ENCODE results near the gene LLCFC1.

LLCFC1 gene

DNA sequence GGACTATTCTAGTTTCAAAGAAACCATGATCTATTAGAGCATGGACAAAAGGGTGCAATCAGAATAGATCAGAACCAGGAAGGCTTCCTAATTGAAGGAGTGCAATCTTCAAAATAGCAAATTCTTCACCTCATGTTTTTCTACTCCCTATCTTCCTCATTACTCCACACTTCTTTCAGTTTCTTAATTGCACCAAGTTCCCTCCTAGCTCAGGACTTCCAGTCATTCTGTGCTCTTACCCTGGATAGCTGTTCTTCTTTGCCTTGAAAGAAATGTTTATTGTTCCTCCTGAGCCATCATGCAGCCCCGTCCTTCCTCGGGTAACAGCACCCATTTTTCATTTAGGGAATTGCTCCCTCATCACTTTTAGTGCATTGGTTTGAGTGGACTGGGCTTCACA is 28.8 kb upstream of the LLCFC1 start:
- DNase-seq (ENCODE audit: low spot score), result no peak

DNA sequence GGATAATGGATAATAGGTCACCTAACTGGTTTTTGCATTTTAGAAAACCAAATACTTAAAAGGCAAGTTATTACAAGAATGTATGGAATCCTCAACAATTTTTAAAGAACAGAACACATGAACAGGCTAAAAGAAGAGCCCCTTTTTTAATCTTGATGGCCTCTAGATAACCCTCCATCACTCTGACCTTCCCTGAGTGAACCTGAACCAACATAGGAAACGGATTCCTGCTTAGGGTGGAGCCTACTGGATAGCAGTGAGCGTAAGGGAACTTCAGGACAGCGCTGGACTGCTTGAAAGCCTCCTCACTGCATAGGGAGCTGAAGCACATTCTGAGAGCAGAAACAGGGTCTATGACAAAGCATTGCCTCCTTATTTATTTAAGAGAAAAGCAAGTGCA is 26.2 kb upstream of the LLCFC1 start:
- no peak for DNase-seq (ENCODE audit: low spot score)

DNA sequence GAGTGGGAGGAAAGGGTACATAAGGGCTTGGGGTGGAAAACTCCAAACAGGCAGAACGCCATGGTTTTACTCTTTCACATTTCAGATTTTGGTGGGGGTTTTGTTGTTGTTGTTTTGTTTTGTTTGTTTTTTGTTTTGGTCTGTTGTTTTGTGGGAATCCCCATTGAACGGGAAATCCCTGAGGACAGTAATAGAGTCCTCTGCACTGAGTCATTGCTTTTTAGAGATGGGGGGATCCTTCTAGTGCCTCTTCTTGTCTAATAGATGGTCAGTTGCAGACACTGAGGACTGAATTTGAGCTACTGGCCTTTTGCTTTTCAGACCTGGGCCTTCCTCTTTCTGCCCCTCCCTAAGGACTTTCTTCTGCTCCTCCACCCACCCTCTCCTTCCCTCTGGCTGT is 25.7 kb upstream of the LLCFC1 start:
- no peak for DNase-seq (ENCODE audit: low spot score)

DNA sequence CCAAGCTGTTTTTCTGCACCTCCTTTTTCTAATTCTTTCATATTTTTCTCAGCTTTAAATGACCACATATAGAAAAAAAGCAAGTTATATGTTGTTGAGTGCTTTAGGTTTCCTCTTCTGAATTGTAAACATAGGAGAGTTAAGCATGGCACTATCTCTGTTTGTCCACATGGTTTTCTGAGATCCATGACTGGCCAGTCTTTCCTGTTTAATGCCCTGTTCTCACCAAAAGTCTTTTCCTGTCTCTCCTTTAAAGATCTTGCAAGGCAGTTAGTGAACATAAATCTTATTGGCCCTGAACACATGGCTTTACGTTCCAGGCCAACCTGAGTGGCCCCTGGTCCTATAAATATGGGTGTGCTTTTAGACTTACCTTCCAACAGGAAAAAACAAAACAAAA is 25.2 kb upstream of the LLCFC1 start:
- DNase-seq (ENCODE audit: low spot score), result no peak

DNA sequence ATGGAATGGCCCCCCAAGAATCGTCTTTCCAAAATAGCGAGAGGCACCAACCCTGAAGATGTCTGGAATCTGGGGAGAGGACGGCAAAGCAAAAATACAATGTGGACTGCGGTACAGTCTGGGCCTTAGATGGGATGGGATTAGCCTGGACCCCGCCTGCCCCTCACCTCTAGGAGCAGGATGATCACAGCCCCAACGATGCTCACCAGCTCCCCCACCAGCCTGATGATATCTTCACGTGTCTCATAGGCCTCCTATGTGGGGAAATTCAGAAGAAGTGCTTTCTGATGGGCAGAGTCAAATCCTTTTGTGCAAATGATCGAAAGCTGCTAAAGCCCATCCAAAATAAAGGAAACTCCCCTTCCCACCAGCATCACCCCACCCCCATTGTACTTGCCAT is 24.0 kb upstream of the LLCFC1 start:
- no peak for DNase-seq (ENCODE audit: low spot score)

DNA sequence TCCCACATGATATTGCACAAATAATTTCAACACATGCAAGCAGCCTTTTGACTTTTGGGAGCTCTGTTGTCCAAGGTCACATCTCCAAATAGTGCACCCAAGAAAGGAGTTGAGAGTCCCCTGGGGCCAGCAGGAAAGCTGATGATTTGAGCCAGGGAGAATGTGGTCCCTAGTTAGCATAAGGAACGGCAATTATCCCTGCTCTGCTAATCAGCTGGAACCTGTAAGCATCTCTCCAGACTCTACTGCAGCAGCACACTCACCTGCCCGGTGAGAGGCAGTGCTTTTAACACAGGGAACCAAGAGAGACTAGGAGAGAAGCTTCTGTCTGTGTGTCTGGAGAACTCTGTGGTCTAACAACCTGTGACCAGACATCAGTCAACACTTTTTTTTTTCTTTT is 22.8 kb upstream of the LLCFC1 start:
- no peak for DNase-seq (ENCODE audit: low spot score)

DNA sequence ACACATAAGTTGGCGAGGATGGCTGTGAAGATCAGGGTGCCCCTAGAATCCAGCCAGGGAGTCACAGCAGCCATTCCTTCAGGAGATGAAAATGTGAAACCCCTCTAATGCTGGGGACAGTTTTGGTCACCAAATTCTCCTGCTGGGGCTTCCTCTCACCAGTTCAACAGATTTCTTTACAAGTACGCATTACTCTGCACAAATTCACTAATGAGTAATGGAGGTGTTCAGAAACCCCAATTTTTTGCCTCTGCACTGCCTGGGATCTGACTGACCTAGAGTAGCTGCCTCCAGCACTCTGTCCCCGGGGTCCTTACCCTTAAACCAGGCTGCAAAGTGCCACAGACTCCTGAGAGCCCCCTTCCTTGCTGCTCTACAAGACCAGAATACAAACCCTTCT is 21.8 kb upstream of the LLCFC1 start:
- no peak for DNase-seq (ENCODE audit: low spot score)

DNA sequence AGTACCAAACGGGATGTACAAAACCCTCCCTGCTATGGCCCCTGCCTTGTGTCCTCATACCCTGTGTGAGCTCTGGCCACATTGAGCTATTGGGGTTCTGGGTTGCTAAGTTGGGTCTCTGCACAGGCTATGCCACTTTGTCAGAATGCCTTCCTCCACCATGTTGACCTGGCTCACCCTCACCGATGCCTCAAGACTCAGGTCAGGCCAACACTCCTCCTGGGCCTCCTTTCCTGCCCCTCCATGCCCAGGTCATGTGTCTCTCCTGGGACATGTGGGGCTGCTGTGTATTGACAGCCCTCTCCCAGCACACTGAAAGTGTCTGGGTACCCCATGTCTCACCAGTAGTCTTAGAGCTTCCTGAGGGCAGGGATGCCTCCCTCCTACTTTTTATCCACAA is 20.4 kb upstream of the LLCFC1 start:
- no peak for DNase-seq (ENCODE audit: low spot score)

DNA sequence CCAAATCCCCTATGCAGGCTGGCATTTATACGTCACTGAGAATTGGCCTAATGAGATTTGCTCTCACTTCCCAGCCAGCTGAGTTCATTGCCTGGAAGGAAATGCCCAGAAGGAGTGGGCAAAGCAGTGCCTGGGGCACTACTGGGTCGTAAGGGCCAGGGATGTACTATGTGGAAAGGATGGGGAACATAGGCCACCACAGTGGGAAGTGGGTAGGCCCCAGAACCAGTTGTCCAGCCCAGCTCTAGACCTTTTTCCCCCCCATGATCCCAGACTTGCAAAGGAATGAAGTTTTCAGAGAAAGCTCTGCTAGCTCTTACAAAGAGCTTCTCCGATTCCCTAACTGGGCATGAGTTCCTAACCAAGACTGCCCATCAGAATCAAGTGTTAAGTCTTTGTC is 19.6 kb upstream of the LLCFC1 start:
- no peak for DNase-seq (ENCODE audit: low spot score)

DNA sequence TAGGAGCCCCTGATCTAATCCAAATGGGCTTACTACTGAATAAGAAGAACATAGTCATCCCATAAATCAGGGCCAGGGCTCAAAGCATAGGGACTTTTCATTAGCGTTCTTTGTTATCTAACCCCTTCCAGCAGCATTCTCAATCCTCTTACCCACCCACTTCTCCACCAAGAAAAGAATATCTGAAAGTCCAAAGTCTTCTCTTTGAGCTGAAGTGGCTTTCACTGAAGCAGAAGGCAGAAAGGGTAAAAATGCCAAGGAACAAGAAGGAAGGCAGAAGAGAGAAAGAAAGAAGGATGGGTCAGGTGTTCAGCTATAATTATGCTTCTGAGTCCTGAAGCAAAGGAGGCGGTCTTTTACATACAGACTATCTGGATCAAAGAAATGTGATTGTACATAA is 15.9 kb upstream of the LLCFC1 start:
- no peak for DNase-seq (ENCODE audit: low spot score)

DNA sequence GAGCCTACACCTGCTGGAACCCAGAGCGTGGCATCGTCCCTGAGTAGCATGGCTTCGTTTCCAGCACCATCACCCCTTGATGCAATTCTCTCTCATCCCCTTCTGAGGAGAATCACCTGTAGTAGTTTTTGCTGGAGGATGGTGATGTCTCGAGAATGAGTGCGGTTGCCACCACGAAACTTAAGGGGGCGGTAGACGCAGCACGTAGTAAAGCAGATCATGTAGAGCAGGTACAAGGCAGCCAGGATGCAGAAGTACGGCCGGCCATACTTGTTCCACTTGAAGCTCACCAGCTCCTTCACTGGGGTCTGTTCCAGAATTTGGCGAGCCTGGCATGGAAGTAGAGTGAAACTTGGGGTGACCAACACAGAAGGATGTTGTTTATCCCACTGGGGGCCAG is 13.9 kb upstream of the LLCFC1 start:
- no peak for DNase-seq (ENCODE audit: low spot score)

DNA sequence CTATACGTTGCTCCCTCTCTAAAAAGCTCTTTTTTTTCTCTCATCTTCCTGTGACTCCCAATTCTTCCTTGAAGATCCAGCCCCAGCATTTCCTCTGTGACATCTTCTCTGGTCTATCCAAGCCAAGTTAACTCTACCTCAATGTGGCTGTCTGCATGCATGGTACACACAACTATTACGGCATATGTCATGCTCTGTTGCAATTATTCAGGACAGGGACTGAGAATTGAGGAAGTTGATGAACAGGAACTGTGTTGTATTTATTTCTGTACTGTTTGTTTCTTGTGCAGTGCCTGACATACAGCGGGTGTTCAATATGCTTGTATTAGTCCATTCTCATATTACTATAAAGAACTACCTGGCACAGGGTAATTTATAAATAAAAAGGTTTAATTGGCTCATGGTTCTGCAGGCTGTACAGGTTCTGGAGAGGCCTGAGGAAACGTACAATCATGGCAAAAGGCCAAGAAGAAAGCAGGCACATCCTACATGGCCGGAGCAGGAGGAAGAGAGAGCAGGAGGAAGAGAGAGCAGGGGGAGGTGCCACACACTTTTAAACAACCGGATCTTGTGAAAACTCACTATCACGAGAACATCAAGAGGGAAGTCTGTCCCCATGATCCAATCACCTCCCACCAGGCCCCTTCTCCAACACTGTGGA is 12.1 kb upstream of the LLCFC1 start:
- no peak for DNase-seq (ENCODE audit: low spot score)

DNA sequence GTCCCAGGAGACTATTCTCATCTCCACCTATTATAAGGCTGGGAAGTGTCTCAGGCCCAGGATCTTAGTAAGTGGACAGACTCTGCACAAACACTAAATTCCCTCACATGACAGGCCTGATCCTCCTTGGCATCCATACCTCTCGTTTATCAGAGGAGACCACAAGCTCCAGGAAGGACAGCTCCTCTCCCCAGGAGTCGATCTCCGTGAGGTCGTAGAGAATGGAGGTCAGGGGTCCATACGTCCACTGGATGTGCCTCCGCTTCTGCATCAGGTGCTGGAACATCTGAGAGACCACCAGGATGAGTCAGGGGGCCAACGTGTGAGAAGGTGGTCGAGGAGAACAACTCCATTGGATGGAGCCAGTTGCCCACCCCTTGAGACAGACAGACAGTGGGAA is 11.3 kb upstream of the LLCFC1 start:
- DNase-seq (ENCODE audit: low spot score), result no peak

DNA sequence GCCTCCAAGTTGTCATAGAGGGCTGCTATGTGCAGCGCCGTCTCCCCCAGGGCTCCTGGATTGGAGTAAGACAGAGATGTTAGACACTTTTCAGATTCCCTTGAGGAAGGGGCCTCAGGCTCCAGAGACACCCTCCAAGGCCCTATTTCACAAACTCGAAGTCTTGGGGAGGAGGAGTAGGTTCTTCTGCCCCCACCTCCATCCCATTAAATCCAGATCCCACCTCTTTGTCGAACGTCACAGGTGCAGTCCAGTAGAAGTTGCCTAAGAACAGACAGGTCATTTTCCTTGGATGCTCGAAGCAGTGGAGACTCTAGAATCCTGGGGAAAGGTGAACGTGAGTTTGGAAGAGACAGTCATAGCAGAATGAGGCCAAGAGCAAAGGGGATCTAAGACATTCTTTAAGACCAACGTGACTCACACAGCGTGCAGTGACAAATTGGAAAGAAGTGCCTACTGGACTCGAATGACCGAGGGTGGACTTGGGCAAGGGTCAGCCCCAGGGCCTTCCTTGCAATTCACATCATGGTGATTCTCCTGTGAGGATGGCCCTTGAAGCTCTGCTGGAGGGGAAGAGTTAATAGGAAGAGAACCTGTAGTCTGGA is 9.1 kb upstream of the LLCFC1 start:
- no peak for DNase-seq (ENCODE audit: low spot score)

DNA sequence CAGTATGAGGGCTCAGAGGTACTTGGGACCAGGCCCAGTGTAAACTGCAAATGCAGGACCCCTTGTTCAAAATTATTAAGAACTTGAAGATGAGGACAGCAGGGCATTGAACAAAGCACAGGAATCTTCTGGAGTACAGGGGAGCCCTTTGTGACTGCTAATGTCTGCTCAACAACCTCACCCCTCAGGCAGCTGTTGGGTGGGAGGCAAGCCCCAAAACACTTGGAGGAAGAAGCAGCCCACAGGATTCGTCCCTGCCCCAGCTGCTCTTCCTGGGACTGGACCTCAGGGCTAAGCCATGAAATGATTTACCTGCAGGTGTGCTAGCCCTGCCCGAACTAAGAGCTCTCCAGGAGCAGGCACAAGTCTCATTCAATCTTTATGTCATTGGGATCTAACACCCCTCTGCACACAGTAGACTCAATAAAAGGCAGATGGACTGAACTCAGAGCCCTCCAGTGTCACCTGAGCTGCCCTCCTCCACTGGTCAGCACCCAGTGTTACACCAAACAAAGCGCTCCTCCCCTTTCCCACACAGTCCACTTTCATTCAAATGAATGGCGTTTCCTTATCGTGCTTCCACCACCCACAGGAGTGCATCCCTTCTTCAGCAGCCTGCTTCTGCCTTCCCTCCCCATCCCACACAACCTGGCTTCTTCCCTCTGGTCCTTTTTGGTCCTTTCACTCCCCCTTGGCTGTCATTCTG is 6.7 kb upstream of the LLCFC1 start:
- no peak for DNase-seq (ENCODE audit: low spot score)

DNA sequence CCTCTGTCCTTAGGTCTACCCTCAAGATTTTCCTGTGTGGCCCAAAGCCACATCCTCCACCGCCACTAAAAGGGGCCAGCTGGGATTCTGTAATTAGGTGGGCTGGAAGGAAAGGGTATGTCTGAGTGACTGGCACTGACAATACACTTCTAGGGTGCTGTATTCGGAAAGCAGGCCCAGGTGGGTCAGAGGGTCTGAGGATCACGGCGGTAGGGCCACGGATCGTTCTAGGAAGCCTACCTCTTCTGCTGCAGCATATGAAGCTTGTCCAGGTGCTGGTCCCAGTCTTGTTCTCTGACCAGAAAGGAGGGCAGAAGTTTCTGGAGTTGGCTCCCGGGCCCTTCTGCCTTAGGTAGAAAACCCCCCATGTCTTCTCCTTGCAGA is 6.2 kb upstream of the LLCFC1 start:
- no peak for DNase-seq (ENCODE audit: low spot score)

DNA sequence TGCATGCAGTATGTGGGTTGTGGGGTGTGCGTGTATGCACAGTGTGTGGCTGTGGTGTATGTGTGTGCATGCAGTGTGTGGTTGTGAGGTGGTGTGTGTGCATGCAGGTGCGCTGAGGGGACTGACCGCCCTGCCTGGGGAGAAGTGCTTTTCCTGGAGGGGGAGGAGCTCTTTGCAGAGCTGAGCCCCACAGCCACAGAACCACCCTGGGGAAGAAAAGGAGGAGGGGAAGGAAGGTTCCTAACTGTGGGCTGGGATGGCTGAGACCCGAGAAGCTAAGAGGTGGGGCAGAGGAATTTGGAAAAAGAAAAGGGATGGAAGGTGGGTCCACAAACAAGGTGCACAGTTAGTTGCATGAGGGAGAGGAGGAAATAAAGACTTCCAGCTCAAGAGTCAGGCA is 5.7 kb upstream of the LLCFC1 start, which contains the start of gene TRPV5:
Gene TRPV5 (minus strand): TSS at position 123 of the 400 bp plus-strand sequence. CDS start 287 bp downstream, outside the sequence.
- no peak for DNase-seq (ENCODE audit: low spot score)

DNA sequence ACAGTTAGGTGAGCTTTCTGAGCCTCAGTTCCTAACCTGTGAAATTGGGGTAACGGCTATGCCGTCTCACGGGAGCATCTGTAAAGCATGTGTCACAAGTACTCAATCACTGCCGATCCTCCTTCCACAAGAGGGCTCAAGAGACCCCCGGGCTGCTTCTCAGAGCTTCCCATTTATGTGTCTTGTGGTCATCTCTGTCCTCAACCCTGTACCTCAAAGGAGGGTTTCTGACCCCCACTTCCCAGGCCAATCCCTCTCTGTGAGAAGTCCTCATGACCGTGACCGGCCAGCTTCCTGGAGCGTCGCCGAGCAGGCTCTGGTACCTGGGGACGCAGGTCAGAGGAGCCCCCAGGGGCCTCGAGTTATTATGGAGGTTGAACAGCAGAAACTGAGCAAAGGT is 5.2 kb upstream of the LLCFC1 start:
- no peak for DNase-seq (ENCODE audit: low spot score)

DNA sequence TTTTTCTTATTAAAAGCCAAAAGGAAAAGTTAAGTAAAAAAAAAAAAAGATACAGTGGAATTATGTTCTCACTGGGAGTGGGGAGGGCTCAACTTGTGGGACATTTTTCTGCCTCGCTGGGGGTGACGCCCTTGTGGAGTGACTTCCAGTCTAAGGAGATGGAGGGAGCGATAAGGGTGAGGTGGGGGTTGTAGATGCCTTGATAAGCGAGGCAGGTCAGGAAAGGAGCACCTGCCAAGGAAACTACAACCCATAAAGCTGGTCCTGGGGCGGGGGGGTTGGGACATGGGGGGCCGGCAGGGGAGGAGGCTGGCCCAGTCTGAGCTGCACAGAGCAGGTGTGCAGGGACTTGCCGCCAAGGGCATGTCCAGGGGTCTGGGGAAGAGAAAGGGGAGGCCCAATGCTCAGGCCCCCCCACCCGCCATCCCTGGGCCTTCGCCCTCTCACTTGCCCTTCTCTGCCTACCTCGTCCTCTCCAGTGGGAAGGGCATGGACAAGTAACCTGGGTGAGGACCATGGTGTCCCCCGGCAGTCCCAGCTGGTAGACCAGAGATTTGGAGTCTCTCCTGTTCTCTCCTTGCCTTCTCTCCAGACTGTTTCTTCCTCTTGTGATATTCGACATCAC is 3.2 kb upstream of the LLCFC1 start:
- DNase-seq (ENCODE audit: low spot score), result no peak

DNA sequence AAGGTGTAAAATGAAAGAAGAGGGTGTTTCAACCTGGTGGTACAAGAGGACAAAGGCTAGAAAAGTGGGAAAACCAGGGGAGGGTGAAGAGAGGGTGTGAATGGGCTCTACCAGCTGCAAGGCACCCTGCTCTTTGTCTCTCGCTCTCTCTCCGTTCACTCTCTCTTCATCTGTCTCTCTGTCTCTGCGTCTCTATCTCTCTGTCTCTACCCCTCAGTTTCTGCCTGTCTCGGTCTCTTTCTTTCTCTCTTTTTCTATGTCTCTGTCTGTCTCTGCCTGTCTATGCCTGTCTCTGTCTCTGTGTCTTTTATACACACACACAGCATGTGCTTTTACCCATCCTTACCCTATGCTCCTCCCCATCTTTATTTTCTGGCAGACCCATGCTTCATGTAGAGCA is 673 bp upstream of the LLCFC1 start:
- DNase-seq (ENCODE audit: low spot score), result no peak

DNA sequence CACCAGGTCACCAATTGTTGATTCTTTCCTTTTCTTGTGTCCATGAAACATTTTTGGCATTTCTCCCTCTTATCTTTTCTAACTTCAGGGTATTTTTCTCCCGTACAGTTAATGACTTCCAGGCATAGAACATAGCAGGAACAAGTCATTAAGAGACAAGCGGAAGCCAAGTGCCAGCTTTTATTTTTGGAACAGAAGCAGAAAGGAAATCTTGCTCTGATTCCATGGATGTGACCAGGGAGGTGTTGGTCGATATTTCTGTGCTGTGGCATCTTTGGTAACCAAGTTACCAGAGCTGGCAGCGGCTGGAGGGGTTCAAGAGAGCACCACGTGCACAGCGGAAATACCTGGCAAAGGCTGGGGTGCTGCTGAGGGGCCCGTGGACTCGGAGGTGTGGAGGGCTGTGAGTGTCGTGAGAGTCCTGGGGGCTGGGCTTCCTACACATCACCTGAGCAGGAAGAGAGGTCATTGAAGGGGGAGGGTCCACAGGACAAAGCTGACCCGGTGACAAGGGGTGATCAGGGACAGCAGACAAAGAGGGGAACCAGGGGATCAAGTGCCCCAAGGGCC is 1.8 kb downstream of the LLCFC1 start:
- DNase-seq (ENCODE audit: low spot score), result no peak

DNA sequence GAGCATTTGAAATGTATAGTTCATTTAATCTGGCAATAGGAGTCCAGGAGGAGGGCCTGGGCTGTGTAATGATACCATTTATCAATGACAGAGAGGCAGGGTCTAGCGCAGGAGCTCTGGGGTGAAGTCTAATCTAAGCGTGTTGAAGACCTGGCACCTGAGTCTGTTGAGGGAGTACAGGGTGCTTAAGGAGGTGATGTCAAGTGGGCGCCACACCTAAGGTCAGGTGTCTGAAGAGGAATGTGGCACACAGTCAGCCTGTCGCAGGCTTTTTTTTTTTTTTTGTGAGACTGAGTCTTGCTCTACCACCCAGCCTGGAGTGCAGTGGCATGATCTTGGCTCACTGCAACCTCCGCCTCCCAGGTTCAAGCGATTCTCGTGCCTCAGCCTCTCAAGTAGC is 2.3 kb downstream of the LLCFC1 start:
- DNase-seq (ENCODE audit: low spot score), result no peak

DNA sequence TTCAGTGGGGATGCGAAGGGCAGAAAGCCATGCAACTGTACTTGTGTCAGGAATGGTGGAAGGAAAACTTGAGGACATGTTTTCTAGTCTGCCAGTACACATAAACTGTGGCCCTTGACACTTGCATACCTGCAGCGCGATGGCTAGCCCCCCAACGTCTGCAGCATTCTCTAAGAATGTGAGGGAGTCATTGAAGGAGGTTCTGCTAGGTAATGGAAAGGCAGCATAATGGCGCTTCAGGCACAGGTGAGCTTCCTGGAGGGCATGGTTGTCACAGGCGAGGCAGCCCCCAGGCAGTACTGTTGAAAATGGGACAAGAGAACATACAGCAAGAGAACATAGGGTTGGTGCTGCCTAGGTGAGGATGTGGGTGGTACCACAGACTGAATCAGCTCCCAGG is 3.5 kb downstream of the LLCFC1 start:
- DNase-seq (ENCODE audit: low spot score), result no peak
